GM23338 (cell line): ENCODE measurements around the gene S1PR1. TPM values are rescaled to one million over a fixed set of nuclear protein-coding genes. Genes with fewer than 3 reads are reported as not detected.

Experiments
- ATAC-seq: fragments of 200-7000 bp; cut with Tn5 transposase; 3 replicates; pipeline ENCODE4 v1.9.1; 2020
- DNase-seq: peaks from one replicate; pipeline ENCODE4 v3.0.0-alpha.2; 2015; ENCODE audit warnings: low spot score
- H2AFZ ChIP-seq: fragments of 200-600 bp; sonication (generic); 2 replicates; pipeline ENCODE4 v1.8.0; 2016; ENCODE audit warnings: antibody characterized with exemption, mild to moderate bottlenecking, moderate library complexity
- H3F3A ChIP-seq: fragments of 200-600 bp; sonication (generic); replicated peaks from 2 replicates; pipeline ENCODE4 v1.8.0; 2017; ENCODE audit warnings: antibody characterized with exemption, mixed run types, low read depth
- H3K27ac ChIP-seq: fragments of 200-600 bp; sonication (generic); 2 replicates; pipeline ENCODE4 v1.6.1; 2016; ENCODE audit warnings: low read depth
- H3K27me3 ChIP-seq: fragments of 200-600 bp; sonication (generic); 2 replicates; pipeline ENCODE4 v1.8.0; 2016; ENCODE audit warnings: mild to moderate bottlenecking, mixed run types, moderate library complexity; ENCODE audit not compliant: insufficient read depth
- H3K36me3 ChIP-seq: fragments of 200-600 bp; sonication (generic); 2 replicates; pipeline ENCODE4 v1.8.0; 2016; ENCODE audit warnings: mild to moderate bottlenecking; ENCODE audit not compliant: insufficient read depth
- H3K4me1 ChIP-seq: fragments of 200-600 bp; sonication (generic); 2 replicates; pipeline ENCODE4 v1.8.0; 2016; ENCODE audit warnings: mild to moderate bottlenecking, moderate library complexity; ENCODE audit not compliant: insufficient read depth
- H3K4me2 ChIP-seq: fragments of 200-600 bp; sonication (generic); 2 replicates; pipeline ENCODE4 v1.7.1; 2017; ENCODE audit warnings: mixed run types
- H3K4me3 ChIP-seq: fragments of 200-600 bp; sonication (generic); 2 replicates; pipeline ENCODE4 v1.6.1; 2016; ENCODE audit warnings: mixed run types
- H3K79me2 ChIP-seq: fragments of 200-600 bp; sonication (generic); replicated peaks from 2 replicates; pipeline ENCODE4 v1.8.0; 2017; ENCODE audit warnings: mild to moderate bottlenecking; ENCODE audit not compliant: insufficient read depth
- H3K9me2 ChIP-seq: fragments of 200-600 bp; sonication (generic); 2 replicates; pipeline ENCODE4 v1.8.0; 2017; ENCODE audit not compliant: insufficient read depth
- H4K20me1 ChIP-seq: fragments of 200-600 bp; sonication (generic); replicated peaks from 2 replicates; pipeline ENCODE4 v1.8.0; 2017; ENCODE audit warnings: mild to moderate bottlenecking; ENCODE audit not compliant: insufficient read depth
- H3K27ac Mint-ChIP-seq: 2 replicates; pipeline ENCODE4 v1.8.0; 2020; ENCODE audit warnings: inconsistent platforms, mild to moderate bottlenecking, moderate library complexity, mixed read lengths
- H3K27me3 Mint-ChIP-seq: 3 replicates; pipeline ENCODE4 v1.8.0; 2022; ENCODE audit warnings: low read depth, mild to moderate bottlenecking, moderate library complexity, mixed read lengths, inconsistent platforms; ENCODE audit not compliant: insufficient read depth, poor library complexity
- H3K36me3 Mint-ChIP-seq: 3 replicates; pipeline ENCODE4 v1.8.0; 2021; ENCODE audit warnings: low read depth, mild to moderate bottlenecking, inconsistent platforms, moderate library complexity, mixed read lengths
- H3K4me1 Mint-ChIP-seq: 3 replicates; pipeline ENCODE4 v1.8.0; 2020; ENCODE audit warnings: mild to moderate bottlenecking, inconsistent platforms, mixed read lengths
- H3K4me3 Mint-ChIP-seq: 3 replicates; pipeline ENCODE4 v1.8.0; 2021; ENCODE audit warnings: moderate library complexity, mild to moderate bottlenecking, inconsistent platforms, mixed read lengths
- H3K9me3 Mint-ChIP-seq: 3 replicates; pipeline ENCODE4 v1.8.0; 2020; ENCODE audit warnings: moderate library complexity, mild to moderate bottlenecking, inconsistent platforms, mixed read lengths
- CREB1 ChIP-seq: fragments of 250-450 bp; sonication (Bioruptor Pico); IDR thresholded peaks from 2 replicates; pipeline ENCODE4 v1.5.0; 2020; ENCODE audit warnings: low read depth, mild to moderate bottlenecking, moderate library complexity
- EZH2 ChIP-seq: fragments of 200-600 bp; sonication (generic); IDR thresholded peaks from one replicate; pipeline ENCODE4 v1.8.0; 2017; ENCODE audit warnings: antibody characterized with exemption, mild to moderate bottlenecking, low read depth; ENCODE audit not compliant: unreplicated experiment
- EZH2phosphoT487 ChIP-seq: fragments of 200-600 bp; sonication (generic); IDR thresholded peaks from one replicate; pipeline ENCODE4 v1.8.1; 2018; ENCODE audit warnings: antibody characterized with exemption; ENCODE audit not compliant: unreplicated experiment
- JUNB ChIP-seq: IDR thresholded peaks from one replicate; pipeline ENCODE4 v1.6.1; 2016; ENCODE audit warnings: antibody characterized with exemption; ENCODE audit not compliant: unreplicated experiment
- NANOG ChIP-seq: IDR thresholded peaks from 2 replicates; pipeline ENCODE4 v1.6.1; 2016; ENCODE audit warnings: antibody characterized with exemption, borderline replicate concordance
- POLR2AphosphoS5 ChIP-seq: IDR thresholded peaks from 2 replicates; pipeline ENCODE4 v1.6.1; 2016; ENCODE audit warnings: antibody characterized with exemption, low read depth
- STAT1 ChIP-seq: IDR thresholded peaks from one replicate; pipeline ENCODE4 v1.6.1; 2016; ENCODE audit warnings: antibody characterized with exemption; ENCODE audit not compliant: unreplicated experiment
- ZNF114 ChIP-seq: fragments of 250-450 bp; sonication (Bioruptor Pico); IDR thresholded peaks from 2 replicates; pipeline ENCODE4 v1.5.0; 2020; ENCODE audit warnings: mild to moderate bottlenecking, moderate library complexity
- ZNF331 ChIP-seq: fragments of 250-450 bp; sonication (Bioruptor Pico); IDR thresholded peaks from 2 replicates; pipeline ENCODE4 v1.5.0; 2020; ENCODE audit warnings: low read depth, mild to moderate bottlenecking, moderate library complexity
- polyA plus RNA-seq: library from polyadenylated mRNA; unstranded; fragments of >200 nt; fragmentation: Nextera tagmentation; extraction: Ambion mirVana; gene quantifications from 2 replicates; pipeline ENCODE4 v1.2.1, GENCODE V29; 2016
- total RNA-seq: library from RNA; depleted of rRNA; stranded (reverse); fragments of >200 nt; shearing (Covaris generic); gene quantifications from 2 replicates; pipeline ENCODE4 v1.2.3, GENCODE V29; 2014
- TF ChIP-seq, protein P1 (sequence below): fragments of 250-450 bp; sonication (Bioruptor Pico); IDR thresholded peaks from 2 replicates; pipeline ENCODE4 v1.5.0; 2020; ENCODE audit warnings: mild to moderate bottlenecking, moderate library complexity
- TF ChIP-seq, protein P2 (sequence below): IDR thresholded peaks from 2 replicates; pipeline ENCODE4 v1.6.1; 2016; ENCODE audit warnings: antibody characterized with exemption
- TF ChIP-seq, protein P3 (sequence below), 2 experiments: fragments of 200-600 bp in 1 of 2; sonication (generic) in 1 of 2; conservative IDR thresholded peaks; 2 replicates each; pipeline versions ENCODE4 v1.5.1 to v1.6.1; 2016 to 2017; ENCODE audit warnings: antibody characterized with exemption in 2 of 2, low read depth in 2 of 2, mild to moderate bottlenecking in 2 of 2, moderate library complexity in 1 of 2
- TF ChIP-seq, protein P4 (sequence below): IDR thresholded peaks from one replicate; pipeline ENCODE4 v1.6.1; 2018; ENCODE audit warnings: antibody characterized with exemption; ENCODE audit not compliant: unreplicated experiment

The S1PR1 gene
- total and polyA plus RNA-seq, 2 experiments from 2014 or later = 2.6 to 4.1 TPM

DNA sequence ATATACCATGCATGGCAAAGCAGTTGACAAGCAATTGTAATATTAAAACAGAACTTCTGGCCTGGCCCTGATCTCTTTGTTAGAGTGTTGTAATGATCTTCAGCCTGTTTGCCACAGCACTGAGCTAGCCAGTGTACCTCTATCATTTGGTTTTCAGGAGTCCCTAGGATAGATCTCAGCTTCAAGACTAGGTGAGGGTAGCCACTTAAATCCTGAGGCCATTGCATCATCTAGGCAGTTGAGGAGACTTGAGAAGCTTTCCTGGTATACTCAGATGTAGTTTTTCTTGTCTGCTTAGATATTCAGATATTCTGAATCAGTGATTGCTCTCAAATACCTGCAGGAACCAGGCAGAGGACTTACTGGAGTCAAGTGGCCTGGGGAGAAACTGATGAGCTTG is 14.7 kb downstream of the S1PR1 start:
- H3K79me2 ChIP-seq = no peaks in the 10 kb centered on the region
- H3K4me1 ChIP-seq = no peaks in the 10 kb centered on the region
- ATAC-seq (no peak), DNase-seq (no peak)
- H4K20me1 ChIP-seq = no peaks in the 10 kb centered on the region
- H3F3A ChIP-seq = no peaks in the 10 kb centered on the region
- H3K27ac ChIP-seq = no peak overlapping the region
- Mint-ChIP-seq H3K4me3 (no peak overlapping the region), H3K4me1 (peaks cover 4% of the 10 kb centered on the region; the same call in 1 of the 3 replicates), H3K27ac (no peak overlapping the region), H3K9me3 (no peaks in the 10 kb centered on the region), H3K36me3 (no peaks in the 10 kb centered on the region), H3K27me3 (peaks cover 3% of the 10 kb centered on the region)
- H2AFZ ChIP-seq = no peak overlapping the region
- TF ChIP-seq ZNF114 (CRISPR knock-in tag) (no peak), POLR2AphosphoS5 (no peak), STAT1 (no peak), ZNF331 (CRISPR knock-in tag) (no peak), NANOG (no peak), JUNB (no peak), EZH2 (no peak), CREB1 (CRISPR knock-in tag) (no peak), EZH2phosphoT487 (no peak)
- TF ChIP-seq, protein P1, sequence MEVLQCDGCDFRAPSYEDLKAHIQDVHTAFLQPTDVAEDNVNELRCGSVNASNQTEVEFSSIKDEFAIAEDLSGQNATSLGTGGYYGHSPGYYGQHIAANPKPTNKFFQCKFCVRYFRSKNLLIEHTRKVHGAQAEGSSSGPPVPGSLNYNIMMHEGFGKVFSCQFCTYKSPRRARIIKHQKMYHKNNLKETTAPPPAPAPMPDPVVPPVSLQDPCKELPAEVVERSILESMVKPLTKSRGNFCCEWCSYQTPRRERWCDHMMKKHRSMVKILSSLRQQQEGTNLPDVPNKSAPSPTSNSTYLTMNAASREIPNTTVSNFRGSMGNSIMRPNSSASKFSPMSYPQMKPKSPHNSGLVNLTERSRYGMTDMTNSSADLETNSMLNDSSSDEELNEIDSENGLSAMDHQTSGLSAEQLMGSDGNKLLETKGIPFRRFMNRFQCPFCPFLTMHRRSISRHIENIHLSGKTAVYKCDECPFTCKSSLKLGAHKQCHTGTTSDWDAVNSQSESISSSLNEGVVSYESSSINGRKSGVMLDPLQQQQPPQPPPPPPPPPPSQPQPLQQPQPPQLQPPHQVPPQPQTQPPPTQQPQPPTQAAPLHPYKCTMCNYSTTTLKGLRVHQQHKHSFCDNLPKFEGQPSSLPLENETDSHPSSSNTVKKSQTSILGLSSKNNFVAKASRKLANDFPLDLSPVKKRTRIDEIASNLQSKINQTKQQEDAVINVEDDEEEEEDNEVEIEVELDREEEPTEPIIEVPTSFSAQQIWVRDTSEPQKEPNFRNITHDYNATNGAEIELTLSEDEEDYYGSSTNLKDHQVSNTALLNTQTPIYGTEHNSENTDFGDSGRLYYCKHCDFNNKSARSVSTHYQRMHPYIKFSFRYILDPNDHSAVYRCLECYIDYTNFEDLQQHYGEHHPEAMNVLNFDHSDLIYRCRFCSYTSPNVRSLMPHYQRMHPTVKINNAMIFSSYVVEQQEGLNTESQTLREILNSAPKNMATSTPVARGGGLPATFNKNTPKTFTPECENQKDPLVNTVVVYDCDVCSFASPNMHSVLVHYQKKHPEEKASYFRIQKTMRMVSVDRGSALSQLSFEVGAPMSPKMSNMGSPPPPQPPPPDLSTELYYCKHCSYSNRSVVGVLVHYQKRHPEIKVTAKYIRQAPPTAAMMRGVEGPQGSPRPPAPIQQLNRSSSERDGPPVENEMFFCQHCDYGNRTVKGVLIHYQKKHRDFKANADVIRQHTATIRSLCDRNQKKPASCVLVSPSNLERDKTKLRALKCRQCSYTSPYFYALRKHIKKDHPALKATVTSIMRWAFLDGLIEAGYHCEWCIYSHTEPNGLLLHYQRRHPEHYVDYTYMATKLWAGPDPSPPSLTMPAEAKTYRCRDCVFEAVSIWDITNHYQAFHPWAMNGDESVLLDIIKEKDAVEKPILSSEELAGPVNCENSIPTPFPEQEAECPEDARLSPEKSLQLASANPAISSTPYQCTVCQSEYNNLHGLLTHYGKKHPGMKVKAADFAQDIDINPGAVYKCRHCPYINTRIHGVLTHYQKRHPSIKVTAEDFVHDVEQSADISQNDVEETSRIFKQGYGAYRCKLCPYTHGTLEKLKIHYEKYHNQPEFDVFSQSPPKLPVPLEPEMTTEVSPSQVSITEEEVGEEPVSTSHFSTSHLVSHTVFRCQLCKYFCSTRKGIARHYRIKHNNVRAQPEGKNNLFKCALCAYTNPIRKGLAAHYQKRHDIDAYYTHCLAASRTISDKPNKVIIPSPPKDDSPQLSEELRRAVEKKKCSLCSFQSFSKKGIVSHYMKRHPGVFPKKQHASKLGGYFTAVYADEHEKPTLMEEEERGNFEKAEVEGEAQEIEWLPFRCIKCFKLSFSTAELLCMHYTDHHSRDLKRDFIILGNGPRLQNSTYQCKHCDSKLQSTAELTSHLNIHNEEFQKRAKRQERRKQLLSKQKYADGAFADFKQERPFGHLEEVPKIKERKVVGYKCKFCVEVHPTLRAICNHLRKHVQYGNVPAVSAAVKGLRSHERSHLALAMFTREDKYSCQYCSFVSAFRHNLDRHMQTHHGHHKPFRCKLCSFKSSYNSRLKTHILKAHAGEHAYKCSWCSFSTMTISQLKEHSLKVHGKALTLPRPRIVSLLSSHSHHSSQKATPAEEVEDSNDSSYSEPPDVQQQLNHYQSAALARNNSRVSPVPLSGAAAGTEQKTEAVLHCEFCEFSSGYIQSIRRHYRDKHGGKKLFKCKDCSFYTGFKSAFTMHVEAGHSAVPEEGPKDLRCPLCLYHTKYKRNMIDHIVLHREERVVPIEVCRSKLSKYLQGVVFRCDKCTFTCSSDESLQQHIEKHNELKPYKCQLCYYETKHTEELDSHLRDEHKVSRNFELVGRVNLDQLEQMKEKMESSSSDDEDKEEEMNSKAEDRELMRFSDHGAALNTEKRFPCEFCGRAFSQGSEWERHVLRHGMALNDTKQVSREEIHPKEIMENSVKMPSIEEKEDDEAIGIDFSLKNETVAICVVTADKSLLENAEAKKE (CRISPR knock-in tag) = no peak
- TF ChIP-seq, protein P2, sequence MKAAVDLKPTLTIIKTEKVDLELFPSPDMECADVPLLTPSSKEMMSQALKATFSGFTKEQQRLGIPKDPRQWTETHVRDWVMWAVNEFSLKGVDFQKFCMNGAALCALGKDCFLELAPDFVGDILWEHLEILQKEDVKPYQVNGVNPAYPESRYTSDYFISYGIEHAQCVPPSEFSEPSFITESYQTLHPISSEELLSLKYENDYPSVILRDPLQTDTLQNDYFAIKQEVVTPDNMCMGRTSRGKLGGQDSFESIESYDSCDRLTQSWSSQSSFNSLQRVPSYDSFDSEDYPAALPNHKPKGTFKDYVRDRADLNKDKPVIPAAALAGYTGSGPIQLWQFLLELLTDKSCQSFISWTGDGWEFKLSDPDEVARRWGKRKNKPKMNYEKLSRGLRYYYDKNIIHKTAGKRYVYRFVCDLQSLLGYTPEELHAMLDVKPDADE = no peak
- TF ChIP-seq, protein P3, sequence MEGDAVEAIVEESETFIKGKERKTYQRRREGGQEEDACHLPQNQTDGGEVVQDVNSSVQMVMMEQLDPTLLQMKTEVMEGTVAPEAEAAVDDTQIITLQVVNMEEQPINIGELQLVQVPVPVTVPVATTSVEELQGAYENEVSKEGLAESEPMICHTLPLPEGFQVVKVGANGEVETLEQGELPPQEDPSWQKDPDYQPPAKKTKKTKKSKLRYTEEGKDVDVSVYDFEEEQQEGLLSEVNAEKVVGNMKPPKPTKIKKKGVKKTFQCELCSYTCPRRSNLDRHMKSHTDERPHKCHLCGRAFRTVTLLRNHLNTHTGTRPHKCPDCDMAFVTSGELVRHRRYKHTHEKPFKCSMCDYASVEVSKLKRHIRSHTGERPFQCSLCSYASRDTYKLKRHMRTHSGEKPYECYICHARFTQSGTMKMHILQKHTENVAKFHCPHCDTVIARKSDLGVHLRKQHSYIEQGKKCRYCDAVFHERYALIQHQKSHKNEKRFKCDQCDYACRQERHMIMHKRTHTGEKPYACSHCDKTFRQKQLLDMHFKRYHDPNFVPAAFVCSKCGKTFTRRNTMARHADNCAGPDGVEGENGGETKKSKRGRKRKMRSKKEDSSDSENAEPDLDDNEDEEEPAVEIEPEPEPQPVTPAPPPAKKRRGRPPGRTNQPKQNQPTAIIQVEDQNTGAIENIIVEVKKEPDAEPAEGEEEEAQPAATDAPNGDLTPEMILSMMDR (conservative IDR thresholded peaks at IDR 0.05; ENCODE audit: low read depth in 2 of 2) = no peak
- TF ChIP-seq, protein P4, sequence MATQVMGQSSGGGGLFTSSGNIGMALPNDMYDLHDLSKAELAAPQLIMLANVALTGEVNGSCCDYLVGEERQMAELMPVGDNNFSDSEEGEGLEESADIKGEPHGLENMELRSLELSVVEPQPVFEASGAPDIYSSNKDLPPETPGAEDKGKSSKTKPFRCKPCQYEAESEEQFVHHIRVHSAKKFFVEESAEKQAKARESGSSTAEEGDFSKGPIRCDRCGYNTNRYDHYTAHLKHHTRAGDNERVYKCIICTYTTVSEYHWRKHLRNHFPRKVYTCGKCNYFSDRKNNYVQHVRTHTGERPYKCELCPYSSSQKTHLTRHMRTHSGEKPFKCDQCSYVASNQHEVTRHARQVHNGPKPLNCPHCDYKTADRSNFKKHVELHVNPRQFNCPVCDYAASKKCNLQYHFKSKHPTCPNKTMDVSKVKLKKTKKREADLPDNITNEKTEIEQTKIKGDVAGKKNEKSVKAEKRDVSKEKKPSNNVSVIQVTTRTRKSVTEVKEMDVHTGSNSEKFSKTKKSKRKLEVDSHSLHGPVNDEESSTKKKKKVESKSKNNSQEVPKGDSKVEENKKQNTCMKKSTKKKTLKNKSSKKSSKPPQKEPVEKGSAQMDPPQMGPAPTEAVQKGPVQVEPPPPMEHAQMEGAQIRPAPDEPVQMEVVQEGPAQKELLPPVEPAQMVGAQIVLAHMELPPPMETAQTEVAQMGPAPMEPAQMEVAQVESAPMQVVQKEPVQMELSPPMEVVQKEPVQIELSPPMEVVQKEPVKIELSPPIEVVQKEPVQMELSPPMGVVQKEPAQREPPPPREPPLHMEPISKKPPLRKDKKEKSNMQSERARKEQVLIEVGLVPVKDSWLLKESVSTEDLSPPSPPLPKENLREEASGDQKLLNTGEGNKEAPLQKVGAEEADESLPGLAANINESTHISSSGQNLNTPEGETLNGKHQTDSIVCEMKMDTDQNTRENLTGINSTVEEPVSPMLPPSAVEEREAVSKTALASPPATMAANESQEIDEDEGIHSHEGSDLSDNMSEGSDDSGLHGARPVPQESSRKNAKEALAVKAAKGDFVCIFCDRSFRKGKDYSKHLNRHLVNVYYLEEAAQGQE = no peak
- H3K27me3 ChIP-seq = no peaks in the 10 kb centered on the region
- H3K4me3 ChIP-seq = no peak overlapping the region
- no peak overlapping the region for H3K4me2 ChIP-seq
- no peaks in the 10 kb centered on the region for H3K36me3 ChIP-seq
- H3K9me2 ChIP-seq = no peaks in the 10 kb centered on the region
